Small intestine (tissue), 7 donors: ENCODE measurements around the gene KDM4B. TPM values are rescaled to one million over a fixed set of nuclear protein-coding genes. Genes with fewer than 3 reads are reported as not detected.

Experiments
- DNase-seq, 2 donors: peaks; one replicate each; pipeline versions ENCODE4 v3.0.0 to v3.0.0-alpha.2; 2013
- FAIRE-seq: peaks from 2 replicates; lab custom pipeline; 2012; peaks lifted over from hg19 to GRCh38; lab: Jason Lieb, UNC
- H3K27ac ChIP-seq, 3 donors: one replicate each; pipeline ENCODE4 v1.5.1; 2013; ENCODE audit warnings: low read length in 2 of 3, mild to moderate bottlenecking in 2 of 3, control low read depth in 1 of 3, inconsistent platforms in 1 of 3, low read depth in 1 of 3, moderate library complexity in 1 of 3
- H3K27me3 ChIP-seq, 3 donors: one replicate each; pipeline ENCODE4 v1.6.1; 2013; ENCODE audit warnings: low read length in 3 of 3, inconsistent platforms in 1 of 3; ENCODE audit not compliant: control insufficient read depth in 3 of 3, insufficient read depth in 3 of 3
- H3K36me3 ChIP-seq, 3 donors: one replicate each; pipeline ENCODE4 v1.6.1; 2013; ENCODE audit warnings: low read length in 3 of 3, inconsistent platforms in 1 of 3, low read depth in 1 of 3, mild to moderate bottlenecking in 1 of 3, moderate library complexity in 1 of 3; ENCODE audit not compliant: control insufficient read depth in 3 of 3, insufficient read depth in 2 of 3
- H3K4me1 ChIP-seq, 3 donors: one replicate each; pipeline ENCODE4 v1.6.1; 2013; ENCODE audit warnings: low read length in 2 of 3, inconsistent platforms in 1 of 3, low read depth in 1 of 3, mild to moderate bottlenecking in 1 of 3, moderate library complexity in 1 of 3; ENCODE audit not compliant: control insufficient read depth in 3 of 3, insufficient read depth in 2 of 3
- H3K4me3 ChIP-seq, 3 donors: one replicate each; pipeline ENCODE4 v1.5.1; 2013; ENCODE audit warnings: low read length in 3 of 3, control low read depth in 1 of 3, inconsistent platforms in 1 of 3, low read depth in 1 of 3, mild to moderate bottlenecking in 1 of 3, moderate library complexity in 1 of 3
- H3K9me3 ChIP-seq, 2 donors: one replicate each; pipeline ENCODE4 v1.6.1; 2013; ENCODE audit warnings: low read depth in 1 of 2, low read length in 1 of 2; ENCODE audit not compliant: control insufficient read depth in 2 of 2, insufficient read depth in 1 of 2
- WGBS, 3 donors: extraction: QIAGEN DNeasy Blood & Tissue Kit; methylation state at CpG; one replicate each; pipeline ENCODE4 v1.1.7; 2013; 5-methylcytosine and 5-hydroxymethylcytosine counted together
- polyA plus RNA-seq, 4 donors: library from polyadenylated mRNA; stranded (reverse) in 3 of 4; unstranded in 1 of 4; fragments of 200-250 nt in 3 of 4; fragments of 120-200 nt in 1 of 4; gene quantifications; one replicate each; pipeline versions ENCODE4 v1.2.1 to v1.2.3, GENCODE V29; 2013
- donor health status: healthy with polysubstance abuse.
- donor health status: control.
- donor health status: control.
- donor health status: Bipolar disorder and iron deficiency.
- donor health status: healthy.

The KDM4B gene
- polyA plus RNA-seq, 4 donors = 8.1 to 12.0 (median 10.6) TPM

- peak; percentile 77 to 82 for DNase-seq
- H3K9me3 ChIP-seq = no peaks in the 10 kb centered on the region
- no peak overlapping the region for H3K4me3 ChIP-seq
- no peak for FAIRE-seq
- no peak overlapping the region for H3K27ac ChIP-seq
- 54 to 57% (median 54%) methylated on average over 25 to 29 of the region's 29 CpGs for WGBS, 3 donors
- peaks cover 2 to 50% (median 2%) of the 10 kb centered on the region in 3 donors for H3K36me3 ChIP-seq
- peaks cover 0 to 3% (median 0%) of the 10 kb centered on the region in 3 donors for H3K4me1 ChIP-seq
- H3K27me3 ChIP-seq = no peaks in the 10 kb centered on the region
These were observed 62.6 kb downstream of the KDM4B start for GRCh38 chr19:5031231-5032100.

- Histone ChIP-seq H3K36me3 (peaks cover 2 to 55% (median 2%) of the 10 kb centered on the region in 3 donors), H3K27me3 (no peaks in the 10 kb centered on the region), H3K9me3 (no peaks in the 10 kb centered on the region), H3K4me3 (no peak overlapping the region), H3K4me1 (peaks cover 0 to 3% (median 0%) of the 10 kb centered on the region in 3 donors), H3K27ac (no peak overlapping the region)
- 84 to 89% (median 88%) methylated on average over 49 to 52 of the region's 52 CpGs for WGBS, 3 donors
- no peak for DNase-seq
- no peak for FAIRE-seq
These were observed 63.4 kb downstream of the KDM4B start for GRCh38 chr19:5032101-5032967.

GRCh38 chr19:5035105-5035761 lies 66.3 kb downstream of the KDM4B start:
- Histone ChIP-seq H3K27me3 (no peaks in the 10 kb centered on the region), H3K9me3 (no peaks in the 10 kb centered on the region), H3K4me1 (peaks cover 0 to 3% (median 0%) of the 10 kb centered on the region in 3 donors), H3K36me3 (peaks cover 2 to 81% (median 3%) of the 10 kb centered on the region in 3 donors), H3K27ac (no peak overlapping the region), H3K4me3 (no peak overlapping the region)
- no peak for FAIRE-seq
- DNase-seq = no peak
- WGBS, 3 donors = 84 to 91% (median 90%) methylated on average over 29 of the region's 29 CpGs

GRCh38 chr19:5035793-5036697 lies 67.1 kb downstream of the KDM4B start:
- Histone ChIP-seq H3K9me3 (no peaks in the 10 kb centered on the region), H3K36me3 (peaks cover 4 to 85% (median 5%) of the 10 kb centered on the region in 3 donors), H3K4me1 (peaks cover 0 to 3% (median 0%) of the 10 kb centered on the region in 3 donors), H3K27ac (no peak overlapping the region), H3K27me3 (no peaks in the 10 kb centered on the region), H3K4me3 (no peak overlapping the region)
- WGBS, 3 donors = 86 to 91% (median 87%) methylated on average over 26 to 36 of the region's 36 CpGs
- DNase-seq = no peak
- FAIRE-seq = no peak

- H3K9me3 ChIP-seq = no peaks in the 10 kb centered on the region
- no peak overlapping the region for H3K27ac ChIP-seq
- peaks cover 0 to under 1% (median 0%) of the 10 kb centered on the region in 3 donors for H3K4me1 ChIP-seq
- DNase-seq = no peak
- no peaks in the 10 kb centered on the region for H3K27me3 ChIP-seq
- H3K4me3 ChIP-seq = no peak overlapping the region
- H3K36me3 ChIP-seq = peaks cover 4 to 93% (median 10%) of the 10 kb centered on the region in 3 donors
- no peak for FAIRE-seq
- 74 to 83% (median 83%) methylated on average over 34 to 36 of the region's 36 CpGs for WGBS, 3 donors
These were observed 68.0 kb downstream of the KDM4B start for GRCh38 chr19:5036698-5037563.

GRCh38 chr19:5037936-5038335 lies 69.0 kb downstream of the KDM4B start:
- Histone ChIP-seq H3K27ac (no peak overlapping the region), H3K36me3 (peaks cover 4 to 89% (median 10%) of the 10 kb centered on the region in 3 donors), H3K4me3 (no peak overlapping the region), H3K4me1 (no peaks in the 10 kb centered on the region), H3K9me3 (no peaks in the 10 kb centered on the region), H3K27me3 (no peaks in the 10 kb centered on the region)
- FAIRE-seq (no peak), DNase-seq (no peak)
- WGBS, 3 donors = 82 to 88% (median 87%) methylated on average over 15 to 17 of the region's 17 CpGs
